DMS53 treated with DMSO at 0.1 percent for 48 hours (cell line): ENCODE results near the gene JAG1.

Experiments
- DNase-seq: peaks from one replicate; lab custom pipeline; 2025; ENCODE audit not compliant: unreplicated experiment; lab: John Stamatoyannopoulos, UW

The JAG1 gene

DNA sequence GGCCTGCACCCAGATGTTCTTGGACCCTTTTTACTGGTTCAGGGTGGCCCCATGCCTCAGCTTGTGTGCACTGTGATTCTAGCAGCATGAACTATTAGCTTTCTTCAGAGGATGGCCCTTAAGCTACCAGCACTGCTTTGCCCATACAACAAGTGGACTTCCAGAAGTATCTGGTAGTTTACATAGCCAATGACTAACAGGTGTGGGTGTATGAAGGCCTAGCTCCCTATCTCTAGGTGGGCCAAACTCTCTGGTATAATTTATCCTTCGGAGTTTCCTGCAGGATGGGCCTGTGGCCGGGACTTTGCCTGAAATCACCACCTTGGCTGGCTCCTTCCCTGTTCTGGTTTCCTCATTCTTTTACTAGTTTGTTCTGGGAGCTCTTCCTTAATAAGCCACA, 26.1 kb upstream of the JAG1 start:
- no peak for DNase-seq

DNA sequence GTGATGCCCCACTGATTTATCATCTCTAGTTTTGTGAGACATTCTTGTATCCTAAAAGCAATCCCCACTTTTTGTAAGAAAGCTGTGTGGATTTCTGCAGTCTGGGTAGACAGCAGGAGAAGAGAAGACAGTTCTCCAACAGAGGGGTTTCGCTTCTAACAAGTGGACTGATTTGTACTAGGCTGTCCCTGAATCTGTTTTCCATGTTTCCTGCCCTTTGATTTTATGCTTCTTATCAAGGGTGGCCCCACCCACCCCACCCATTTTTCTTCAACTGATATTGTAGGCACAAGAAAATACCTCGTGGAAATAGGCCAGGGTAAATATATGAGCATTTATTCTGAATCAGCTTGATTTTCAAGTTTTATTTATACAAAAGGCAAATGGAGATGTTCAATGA, 25.7 kb upstream of the JAG1 start:
- DNase-seq = no peak

DNA sequence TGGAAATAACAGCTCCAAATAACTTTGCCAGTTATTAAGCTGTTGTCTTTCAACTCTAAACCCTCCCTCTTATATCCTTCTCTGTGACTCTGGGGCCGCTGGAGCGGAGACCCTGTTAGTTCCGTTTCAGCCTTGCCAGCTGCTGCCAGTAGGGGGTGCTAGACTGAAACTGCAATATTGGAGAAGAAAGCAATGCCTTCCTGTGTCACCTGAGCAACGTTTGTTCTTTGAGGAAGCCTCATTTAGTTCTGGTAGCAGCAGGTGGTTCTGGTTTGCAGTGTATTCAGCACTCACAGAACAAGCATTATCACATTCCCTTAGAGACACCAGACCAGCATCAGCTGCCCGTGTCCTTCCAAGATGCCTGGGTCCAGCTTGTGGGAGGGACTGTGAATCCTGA, 22.9 kb upstream of the JAG1 start:
- peak; percentile 39 for DNase-seq

DNA sequence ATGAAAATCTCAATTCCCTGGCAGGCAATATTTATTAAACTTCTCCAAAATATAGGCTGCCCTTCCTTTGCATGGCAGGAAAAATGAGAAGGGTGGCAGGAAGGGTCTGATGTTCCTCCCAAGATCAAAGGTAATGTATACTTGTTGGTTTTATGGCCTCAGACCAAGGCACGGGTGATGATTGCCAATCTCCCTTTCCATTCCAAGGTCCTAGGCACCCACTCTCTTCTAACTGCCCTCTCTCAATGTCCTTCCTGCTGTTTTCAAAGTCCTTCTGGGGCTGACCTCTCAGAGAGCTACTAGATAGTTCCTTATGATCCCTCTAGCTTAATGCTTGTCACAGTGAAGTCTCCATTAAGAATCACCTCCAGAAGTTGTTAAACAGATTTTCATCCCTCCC, 15.6 kb upstream of the JAG1 start:
- no peak for DNase-seq

DNA sequence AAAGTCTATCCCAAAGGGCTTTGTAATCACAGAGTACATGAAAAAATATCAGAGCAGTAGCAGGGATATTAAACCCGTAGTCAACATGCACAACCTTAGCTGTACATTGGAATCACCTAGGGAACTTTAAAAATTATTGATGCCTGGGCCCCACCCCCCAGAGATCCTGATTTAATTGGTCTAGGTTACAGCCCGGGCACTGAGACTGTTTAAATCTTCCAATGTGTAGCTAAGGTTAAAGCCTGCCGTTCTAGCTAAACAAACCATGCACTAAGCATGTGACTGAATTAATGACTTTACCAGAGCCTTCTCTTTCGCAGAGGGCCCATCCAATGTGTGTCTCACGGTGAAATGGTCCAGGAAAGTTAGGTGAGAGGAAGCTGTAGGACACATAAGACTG, 14.1 kb upstream of the JAG1 start:
- no peak for DNase-seq

DNA sequence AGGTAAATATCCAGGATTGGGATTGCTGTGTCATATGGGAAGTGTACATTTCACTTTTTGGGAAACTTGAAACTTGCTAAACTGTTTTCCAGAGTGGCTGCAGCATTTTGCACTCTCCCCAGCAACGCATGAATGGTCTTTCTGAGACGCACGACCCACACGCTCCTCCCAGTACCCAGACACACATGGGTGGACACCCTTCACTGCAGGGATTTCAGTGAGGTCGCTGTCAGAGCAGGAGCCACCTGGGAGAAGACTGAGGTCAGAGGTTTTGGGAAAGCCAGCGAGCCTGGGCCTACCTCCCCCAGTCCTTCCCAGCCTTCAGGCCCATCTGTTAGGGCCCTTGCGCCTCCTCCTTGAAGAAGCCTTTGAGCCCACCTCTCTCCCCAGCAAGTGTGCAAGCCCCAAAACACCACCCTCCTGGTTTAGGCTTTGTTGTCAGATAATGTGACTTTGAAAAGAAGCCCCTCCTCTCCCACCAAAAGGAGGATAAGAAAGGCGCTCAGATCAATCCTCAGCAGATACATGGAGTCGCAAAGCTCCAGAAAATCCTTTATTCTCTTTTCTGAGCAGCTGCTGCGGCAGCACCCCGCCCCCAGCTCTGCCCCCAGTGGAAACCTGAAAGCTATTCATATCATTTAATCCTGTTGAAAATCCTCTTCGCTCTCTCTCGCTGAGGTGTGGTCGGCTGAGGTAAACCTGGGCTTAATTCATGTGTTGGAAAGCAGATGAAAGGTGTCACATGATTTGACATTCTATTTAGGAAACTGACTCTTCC, 12.7 kb upstream of the JAG1 start:
- DNase-seq = no peak

DNA sequence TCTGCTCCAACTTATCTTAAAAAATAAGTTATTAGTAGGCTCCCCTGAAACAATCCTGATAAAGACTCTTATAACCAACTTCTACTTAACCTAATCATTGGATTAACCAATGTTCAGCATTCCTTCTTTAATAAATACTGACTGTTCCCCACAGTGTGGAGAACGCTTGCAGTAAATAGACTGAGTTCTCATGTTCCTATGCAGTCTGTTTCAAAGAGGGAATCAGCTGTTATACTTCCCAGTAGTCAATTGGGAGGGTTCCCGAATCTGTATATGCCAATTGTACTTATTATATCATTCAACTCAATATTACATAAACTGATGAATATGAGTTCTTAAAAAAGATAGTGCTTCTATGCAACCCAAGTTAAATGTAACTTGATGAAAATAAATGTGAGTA, 9.7 kb upstream of the JAG1 start:
- no peak for DNase-seq

DNA sequence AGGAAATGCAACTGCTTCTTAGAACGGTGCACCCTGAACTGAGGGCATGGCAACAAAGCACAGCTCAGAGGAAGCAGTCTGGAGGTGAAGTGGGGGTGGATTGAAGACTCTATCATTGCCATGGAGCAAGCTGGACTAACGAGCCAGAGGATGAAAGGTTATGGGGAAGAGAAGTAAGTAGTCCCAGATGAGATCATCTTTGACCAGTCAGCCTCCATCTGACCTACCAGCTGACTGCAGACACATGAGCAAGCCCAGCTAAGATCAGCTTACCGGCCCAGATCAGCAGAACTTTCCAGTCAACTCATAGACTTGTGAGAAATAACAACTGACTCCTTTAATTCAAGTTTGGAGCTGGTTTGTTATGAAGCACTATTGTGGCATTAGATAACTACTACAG, 9.1 kb upstream of the JAG1 start:
- no peak for DNase-seq

DNA sequence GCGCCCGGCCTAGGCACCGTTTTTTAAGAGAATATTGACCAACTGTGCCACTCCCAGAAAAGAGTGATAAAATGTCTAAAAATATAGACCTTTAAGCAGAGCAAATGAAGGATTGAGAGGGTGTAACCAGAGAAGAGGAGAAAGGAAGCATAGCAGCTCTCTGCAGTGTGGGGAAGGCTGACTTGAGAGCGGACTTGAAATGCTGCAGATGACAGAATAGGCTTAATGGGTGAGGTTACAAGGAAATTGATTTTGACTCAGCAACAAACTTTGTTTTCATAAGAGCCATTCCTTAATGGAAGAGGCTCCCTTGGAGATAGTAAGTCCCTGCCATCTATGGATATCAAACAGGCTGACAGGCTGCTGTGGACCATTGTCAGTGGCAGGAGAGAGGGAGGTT, 7.7 kb upstream of the JAG1 start:
- no peak for DNase-seq

DNA sequence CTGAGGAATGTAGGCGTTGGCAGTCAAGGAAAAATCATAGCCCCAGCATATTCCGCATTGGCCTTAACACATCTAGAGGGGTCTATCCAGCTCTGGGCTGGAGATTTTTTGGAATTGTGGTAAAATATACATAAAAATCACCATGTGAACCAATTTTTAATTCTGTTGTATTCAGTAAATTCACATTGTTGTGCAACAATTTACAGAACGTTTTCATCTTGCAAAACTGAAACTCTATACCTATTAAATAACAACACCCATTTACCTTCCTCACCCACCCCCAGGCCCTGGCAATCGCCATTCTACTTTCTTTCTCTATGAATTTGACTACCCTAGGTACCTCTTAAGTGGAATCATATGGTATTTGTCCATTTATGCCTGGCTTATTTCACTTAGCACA, 6.8 kb upstream of the JAG1 start:
- no peak for DNase-seq

DNA sequence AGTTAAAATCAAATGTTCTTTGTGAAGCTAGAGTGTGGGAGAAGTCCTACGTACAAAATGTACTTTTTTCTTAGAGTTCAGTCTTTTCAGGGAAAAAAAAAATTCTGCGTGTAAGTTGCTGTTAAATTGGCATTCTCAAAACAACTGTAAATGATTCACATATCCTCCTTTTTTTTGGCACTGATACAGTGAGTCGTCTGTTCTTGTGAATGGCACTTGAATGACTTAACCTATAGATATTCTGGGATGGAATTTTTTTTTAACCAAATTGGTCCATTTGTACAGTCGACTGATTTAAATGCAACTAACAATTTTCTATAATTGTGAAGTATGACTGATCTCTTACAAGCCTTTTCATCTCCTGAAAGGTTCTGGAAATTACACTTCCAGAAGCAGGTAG, 5.5 kb upstream of the JAG1 start:
- DNase-seq = no peak

DNA sequence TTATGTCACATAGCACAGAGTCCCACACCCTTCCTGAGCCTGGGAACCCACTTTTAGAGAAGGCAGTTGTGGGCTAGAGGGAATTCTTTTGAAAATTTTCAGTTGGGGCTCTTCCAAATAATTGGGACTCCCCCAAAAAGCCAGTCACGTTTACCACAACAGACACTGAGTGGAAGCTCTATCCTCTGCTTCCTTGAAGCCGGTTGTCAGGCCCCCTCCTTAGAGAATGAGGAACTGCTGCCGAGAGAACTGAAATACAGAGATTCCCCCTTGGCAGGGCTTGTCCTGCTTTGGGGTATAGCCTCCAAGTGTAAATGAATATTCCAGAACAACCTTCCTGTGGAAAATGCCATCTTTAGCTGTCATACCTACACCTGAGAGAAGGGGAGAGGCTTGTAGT, 2.7 kb upstream of the JAG1 start:
- no peak for DNase-seq

DNA sequence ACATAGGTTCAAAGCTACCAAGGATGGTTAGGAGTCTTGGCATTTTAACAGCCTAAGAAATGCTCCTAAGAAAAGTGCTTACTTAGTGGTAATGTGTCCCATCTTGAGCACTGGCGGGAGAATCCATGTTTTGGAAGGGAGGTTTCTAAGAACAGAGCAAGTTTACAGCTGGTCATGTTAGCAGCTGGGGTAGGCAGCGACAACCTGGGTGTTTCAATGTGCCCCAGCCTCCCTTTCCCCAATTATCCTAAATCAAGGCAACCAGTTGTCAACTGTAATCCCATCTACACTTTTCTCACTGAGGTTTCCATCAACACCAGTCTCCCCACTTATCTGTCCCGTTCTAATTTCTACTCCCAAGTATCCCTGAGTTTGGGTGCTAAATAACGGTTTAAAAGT, 1.6 kb upstream of the JAG1 start:
- no peak for DNase-seq

DNA sequence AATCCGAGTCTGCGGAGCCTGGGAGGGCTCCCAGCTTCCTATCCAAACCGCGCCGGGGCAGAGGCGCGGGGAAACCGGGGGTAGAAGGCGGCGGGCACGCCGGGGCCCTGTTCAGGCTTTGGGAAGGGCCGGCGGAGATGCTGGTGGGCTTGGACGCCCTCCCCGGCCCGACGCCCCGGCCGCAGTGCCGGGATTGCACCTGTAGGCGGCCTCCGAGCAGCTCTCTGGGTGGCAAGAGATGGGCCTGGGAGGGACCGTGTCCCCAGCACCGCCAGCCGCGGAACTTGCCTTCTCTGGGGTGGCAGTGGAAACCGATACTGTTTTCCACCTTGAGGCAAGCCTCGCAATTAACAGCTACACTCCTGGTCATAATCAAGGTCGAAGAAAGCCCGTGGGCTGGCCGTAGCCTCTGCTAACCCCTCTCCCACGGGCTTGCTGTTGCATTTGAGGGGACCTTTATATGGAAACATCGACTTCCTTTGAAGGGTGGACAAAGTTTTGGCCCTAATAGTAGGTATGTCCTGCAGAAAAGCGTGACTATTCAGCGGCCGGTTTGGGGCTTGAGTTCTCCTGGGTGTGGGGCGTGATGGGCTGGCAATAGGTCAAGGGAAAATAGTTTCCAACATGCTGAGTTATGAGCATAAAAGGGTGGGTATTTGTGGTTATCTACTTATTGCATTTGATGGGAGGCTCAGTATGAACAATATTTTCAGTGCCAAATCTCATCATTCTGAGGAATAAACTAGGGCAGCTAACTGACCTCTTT, 1.1 kb upstream of the JAG1 start:
- DNase-seq = peak; percentile 58

DNA sequence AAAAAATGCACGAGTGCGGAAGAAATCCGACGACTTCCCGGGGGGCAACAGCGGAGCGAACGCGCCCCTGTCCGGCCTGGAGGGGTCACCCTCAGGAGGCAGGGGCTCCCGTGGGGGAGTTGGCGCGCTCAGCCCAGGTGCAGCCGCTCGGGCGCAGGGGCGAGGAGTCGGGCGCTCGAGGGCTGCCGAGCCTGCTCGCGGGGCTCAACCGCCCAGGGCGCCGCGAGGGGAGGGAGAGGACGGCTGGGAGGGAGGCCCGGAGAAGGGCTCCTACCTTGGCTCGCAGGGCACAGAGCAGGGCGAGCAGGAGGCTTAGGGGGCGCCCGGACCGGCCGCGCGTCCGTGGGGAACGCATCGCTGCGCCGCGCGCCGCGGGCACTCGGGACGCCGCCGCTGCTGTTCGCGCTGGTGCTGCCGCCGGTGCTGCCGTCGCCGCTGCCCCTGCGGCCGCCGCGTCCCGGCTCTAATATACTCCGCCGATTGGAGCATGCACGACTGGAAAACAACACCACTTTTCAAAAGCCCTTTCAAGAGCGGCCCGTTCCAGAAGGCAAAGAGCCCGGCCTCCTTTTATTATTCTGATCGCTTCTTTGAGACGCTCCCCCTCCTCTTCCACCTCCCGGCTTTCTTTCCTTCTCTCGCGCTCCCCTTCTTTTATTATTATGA, 490 bp downstream of the JAG1 start:
- DNase-seq = peak; percentile 78

DNA sequence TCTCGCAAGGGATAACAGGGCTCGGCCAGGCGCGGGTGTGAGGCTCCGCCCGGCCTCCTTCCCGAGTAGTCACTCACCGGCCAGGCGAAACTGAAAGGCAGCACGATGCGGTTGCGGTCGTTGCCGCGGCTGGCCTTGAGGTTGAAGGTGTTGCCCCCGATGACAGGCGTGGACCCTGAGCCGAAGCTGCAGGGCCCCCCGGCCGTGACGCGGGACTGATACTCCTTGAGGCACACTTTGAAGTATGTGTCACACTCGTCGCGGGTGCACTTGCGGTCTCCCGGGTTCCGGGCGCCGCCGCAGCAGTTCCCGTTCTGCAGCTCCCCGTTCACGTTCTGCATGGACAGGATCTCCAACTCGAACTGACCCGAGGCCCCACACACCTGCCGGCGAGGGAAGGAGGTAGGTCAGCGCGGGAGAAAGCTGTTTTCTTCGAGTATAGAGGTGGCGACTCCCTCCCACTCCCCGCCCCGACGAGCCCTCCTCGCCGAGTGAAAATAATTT, 1.1 kb downstream of the JAG1 start:
- DNase-seq = peak; percentile 72

DNA sequence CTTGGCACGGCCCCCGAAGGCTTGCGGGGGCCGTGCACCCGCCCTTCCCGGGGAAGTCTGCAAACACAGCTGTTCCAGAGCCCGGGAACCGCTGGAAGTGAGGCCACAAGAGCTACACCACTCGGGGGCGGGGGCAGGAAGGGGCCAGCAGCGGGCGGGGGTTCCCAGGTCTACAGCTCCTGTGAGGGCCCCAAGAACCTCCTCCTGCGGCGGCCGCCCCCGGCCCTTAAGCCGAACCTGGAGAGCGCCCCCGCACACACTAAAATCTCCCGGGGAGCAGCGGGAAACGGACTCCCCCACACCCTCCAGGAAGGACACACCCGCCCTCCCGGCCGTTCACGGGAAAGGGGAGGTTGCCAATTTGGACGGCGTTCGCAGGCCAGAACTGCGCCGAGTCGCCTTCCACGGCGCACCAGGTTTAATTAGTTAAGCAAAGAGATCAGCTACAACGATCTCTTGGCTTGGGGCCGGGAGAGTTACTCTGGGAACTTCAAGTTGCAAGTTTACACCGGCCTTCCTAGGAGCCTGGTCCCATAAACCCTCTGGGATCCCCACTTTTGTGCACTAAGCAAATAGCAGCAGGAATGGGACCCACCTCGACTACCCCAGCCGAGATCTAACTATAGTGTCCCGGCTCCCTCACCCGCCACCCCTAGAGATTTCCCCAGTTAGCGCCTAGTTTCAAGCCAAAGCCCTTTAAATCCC, 1.7 kb downstream of the JAG1 start:
- DNase-seq = peak; percentile 9

DNA sequence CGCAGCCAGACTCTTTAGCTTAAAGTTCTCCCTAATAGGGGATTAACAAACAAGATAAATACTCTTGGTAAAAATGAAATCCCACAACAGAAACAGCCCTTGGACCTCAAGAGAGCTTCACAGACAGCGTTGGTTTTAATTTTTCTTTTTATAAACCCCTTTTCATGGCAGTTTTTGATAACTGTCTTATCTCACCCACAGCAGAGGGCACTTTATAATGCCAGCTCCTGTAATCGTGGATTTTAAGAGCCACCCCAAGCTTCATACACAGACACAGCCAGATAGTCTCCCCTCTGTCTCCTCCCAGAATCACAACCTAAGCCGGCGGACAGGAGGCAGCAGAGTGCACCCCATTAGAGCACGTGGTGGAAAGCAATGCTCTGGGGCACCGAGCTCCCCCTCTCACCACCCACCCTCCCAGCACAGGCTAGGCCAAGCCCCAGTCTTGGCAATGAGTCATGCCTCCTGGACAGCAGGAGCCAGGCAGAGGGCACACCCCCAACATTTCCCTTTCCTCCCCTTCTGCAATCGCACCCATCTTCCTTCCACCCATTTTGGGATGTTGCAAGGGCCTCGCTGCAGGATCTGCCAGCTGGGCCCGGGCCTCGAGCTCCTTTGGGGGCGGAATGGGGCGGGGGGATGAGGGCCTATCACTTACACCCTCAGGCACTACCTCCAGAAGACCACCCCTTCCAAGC, 2.4 kb downstream of the JAG1 start:
- DNase-seq = no peak

DNA sequence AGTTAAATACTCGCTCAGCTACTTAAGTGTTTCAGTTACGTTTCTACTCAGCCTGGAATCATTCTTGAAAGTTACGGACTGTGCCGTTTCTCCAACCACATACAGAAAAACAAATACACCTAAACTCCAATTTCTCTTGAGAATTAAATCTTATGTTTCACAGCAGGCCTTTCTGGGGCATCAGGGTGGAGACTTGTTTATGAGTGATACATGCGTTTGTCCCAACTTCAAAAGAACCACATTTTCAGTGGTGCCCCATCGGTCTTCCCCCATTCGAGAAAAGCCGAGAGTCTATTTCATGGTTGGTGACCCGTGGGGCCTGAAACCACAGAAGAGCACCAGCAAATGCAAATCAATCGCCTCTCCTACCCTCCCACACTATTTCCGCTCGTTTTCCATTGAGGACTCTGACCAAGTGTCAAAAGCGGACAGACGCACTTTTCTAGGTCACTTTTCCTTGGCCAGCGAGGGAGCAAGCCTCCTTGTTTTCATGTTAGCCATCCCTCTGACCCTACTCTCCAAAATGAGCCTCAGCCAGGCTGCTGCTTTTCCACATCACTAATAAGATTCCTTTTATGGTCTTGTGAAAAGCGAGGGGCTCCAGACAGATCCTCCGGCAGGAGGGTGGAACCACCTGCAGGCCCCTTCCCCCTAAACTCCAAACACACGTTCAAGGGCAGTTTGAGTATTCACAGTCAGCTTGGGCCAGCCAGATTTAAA, 3.1 kb downstream of the JAG1 start:
- no peak for DNase-seq

DNA sequence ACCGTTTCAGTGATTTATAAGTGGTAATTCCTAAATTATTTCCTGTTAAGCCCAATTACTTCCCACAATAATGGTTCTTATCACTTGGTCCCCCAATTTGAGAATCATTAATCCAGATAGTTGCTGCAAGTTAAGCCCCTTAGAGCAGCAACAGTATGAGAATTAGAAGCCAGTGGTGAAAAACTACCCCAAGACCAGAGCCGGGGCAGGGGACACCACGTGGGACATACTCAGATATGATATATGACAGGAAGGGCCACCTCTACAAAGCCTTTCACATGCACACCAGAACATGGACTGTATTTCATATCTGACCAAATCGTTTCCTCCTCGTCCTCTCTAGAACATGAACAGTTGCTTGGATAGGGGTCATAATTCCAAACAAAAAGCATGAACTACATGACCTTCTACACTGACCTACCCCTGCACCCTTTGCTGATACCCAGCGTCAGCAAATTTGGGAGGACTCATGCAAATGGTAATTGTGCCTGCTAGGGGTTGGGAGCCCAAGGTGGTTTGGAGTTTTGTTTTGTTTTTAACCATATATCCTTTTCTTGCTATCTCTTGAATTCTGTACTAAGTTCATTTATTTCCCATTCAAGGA, 3.9 kb downstream of the JAG1 start:
- DNase-seq = no peak
